NCI-H1436 treated with DMSO at 0.1 percent for 48 hours (cell line): Measurements from ENCODE around the gene BPGM.
"Not testable (repeated sequence)": the region's sequence is repeated elsewhere in the genome, so short reads cannot be mapped to it uniquely, and the experiment has no call there.

Experiments used
- DNase-seq: peaks from one replicate; lab custom pipeline; 2025; lab: John Stamatoyannopoulos, UW

The BPGM gene

DNA sequence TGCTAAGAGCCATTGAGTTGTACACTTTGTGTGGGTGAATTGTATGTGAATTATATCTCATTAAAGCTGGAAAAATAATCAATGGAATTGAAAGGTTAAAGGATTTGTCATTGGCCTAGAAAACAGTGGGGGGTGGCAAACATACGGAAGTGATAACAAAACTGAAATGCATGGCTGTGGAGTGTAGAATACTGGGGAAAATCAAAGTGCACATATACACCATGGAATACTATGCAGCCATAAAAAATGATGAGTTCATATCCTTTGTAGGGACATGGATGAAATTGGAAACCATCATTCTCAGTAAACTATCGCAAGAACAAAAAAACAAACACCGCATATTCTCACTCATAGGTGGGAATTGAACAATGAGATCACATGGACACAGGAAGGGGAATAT, 18.4 kb downstream of the BPGM start:
- not testable (repeated sequence) for DNase-seq

DNA sequence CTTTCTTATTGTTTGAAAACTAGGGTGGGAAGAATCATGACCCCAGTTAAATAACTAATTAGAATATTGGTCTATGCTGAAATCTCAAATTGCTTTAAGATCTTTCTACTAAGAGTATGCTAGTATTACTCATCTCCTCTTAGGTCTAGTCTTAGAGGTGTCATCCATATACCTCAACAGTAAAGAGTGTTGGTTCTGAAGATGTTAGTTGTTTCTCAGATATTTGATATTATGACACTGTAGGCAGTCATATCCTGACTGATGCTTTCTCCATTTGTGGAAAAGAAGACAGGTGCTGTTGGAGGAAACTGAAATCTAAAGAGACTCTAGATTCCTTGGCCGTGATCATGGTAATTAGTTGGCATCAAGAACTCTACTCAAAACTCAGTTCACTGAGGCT, 21.2 kb downstream of the BPGM start:
- DNase-seq = no peak

DNA sequence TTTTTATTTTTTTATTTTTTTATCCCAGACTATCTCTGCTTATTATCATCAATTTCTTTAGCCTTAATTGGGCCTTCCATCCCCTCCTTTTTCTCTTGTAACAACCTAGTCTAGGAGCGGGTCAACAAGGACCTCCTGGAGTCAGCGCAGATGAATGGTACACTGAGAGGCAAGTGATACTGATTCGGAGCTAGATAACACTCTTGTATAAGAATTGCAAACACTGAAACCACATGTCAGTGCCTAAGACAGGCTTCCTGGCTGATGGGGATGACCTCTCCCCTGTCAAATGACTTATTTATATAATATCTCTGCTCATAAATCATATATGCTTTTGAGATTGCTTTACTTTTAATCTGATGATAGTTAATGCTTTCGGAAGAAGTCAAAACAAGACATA, 22.7 kb downstream of the BPGM start:
- no peak for DNase-seq

DNA sequence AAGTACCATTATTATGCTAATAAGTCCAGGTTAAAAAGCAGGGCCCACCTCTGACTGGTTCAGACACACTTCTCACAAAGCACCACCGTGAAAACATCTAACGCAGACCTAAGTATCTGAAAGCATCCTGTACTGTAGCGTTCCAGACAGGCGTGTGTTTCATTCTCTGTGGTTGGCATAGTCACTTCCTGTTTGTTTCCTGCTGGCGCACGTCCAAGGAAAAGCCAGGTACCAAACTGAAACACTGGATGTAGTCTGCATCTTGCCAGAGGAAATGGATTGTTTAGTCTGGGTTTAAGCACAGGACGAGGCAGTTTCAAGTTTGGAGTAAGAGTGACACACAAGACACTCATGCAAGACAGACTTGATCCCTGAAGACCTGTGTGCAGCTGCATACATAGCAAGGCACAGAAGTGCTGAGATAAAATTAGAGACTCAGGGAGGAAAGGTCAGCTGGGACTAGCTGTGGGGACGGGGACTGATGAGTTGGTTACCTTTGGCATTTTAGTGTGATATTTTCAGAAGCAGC, 23.3 kb downstream of the BPGM start:
- no peak for DNase-seq

DNA sequence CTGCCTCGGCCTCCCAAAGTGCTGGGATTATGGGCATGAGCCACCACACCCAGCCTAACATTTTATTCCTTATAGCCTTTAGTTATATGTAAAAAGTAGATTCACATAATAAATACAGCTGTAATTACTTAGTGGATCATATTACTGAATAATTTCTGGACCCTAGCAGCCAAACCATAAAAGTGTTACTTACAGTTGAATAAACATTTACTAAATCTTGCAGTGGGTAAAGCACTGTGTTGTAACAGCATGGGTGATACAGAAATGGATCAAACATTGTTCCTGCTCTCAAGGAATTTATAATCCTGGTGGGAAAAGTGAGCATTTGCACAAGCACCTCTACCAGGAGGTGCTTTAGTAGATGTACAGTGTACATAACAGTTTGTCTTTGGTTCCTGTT, 25.0 kb downstream of the BPGM start:
- no peak for DNase-seq

DNA sequence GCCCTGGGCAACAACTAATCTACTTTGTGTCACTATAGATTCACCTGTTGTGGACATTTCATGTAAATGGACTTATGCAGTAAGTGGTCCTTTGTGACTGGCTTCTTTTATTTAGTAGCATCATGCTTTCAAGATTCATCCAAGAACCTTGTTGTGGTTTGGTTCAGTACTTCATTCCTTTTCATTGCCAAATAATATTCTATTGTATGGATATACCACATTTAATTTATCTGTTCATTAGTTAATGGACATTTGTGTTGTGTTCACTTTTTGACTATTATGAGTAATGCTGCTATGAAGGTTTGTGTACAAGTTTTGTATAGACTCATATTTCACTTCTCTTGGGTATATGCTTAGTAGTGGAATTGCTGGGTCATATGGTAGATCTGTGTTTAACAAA, 27.8 kb downstream of the BPGM start:
- no peak for DNase-seq

DNA sequence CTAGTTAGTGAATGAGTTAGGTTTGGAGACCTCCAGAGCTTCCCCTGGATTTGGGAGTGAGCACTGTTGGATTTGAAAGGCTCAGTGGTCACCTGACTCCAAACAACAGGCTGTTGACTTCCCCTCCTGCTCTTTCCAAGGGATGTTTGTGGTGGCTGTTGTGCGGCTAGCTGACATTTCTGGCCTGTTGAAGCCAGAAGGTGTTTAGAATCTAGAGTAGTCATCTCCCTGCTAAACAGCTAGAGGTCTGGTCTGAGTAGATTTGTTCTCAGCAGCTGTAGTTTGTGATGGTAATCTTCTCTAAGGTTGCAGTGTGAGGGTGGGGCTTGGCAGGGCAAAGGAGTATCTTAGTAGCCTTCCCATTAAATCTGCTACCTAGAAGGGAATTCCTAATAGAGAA, 30.1 kb downstream of the BPGM start:
- DNase-seq = no peak

DNA sequence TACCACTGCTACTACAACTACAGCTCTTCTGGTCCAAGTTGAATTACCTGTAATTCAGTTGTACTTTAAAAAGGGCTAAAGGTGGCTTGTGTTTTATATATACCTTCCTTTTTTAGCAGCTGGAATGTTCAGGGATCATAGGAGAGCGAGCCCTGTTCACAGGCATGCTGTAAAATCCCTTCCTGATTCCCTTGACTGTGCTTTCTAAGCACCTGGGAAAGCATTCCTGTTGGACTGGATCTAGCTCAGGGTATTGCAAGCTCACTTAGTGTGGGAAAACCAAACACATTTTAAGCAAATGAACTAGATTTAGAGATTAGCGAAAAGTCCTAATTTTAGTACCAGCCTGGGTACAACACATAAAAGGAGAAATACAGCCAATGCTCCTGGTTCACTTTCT, 31.5 kb downstream of the BPGM start:
- no peak for DNase-seq

DNA sequence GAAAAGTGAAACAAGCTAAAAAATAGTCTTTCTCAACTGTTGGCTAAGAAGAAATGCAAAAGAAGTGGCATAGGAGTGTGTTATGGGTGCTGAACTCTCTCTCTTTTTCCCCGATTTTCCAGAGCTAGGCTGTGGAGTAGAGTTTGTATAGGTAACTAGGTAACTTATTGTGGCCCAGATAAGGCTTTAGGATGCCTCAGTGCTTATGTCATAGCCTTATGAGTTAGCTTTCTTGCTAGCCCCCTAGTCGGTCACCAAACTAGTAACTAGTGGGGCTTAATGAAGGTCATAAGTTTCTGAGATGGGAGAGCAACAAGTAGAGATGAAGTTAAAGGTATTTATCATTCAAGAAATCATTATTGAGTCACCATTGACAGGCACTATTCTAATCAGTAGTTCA, 32.4 kb downstream of the BPGM start:
- DNase-seq = no peak

DNA sequence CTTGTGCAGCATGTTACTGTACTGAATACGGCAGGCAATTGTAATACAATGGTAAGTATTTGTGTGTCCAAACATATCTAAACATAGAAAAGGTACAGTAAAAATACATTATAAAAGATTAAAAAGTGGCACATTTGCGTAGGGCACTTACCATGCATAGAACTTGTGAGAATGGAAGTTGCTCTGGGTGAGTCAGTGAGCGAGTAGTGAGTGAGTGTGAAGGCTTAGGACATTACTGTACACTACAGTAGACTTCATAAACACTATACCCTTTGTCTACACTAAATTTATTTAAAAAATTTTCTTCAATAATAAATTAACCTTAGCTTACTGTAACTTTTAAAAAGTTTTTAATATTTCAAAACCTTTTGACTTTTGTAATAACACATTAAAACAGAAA, 37.5 kb downstream of the BPGM start:
- DNase-seq = no peak

DNA sequence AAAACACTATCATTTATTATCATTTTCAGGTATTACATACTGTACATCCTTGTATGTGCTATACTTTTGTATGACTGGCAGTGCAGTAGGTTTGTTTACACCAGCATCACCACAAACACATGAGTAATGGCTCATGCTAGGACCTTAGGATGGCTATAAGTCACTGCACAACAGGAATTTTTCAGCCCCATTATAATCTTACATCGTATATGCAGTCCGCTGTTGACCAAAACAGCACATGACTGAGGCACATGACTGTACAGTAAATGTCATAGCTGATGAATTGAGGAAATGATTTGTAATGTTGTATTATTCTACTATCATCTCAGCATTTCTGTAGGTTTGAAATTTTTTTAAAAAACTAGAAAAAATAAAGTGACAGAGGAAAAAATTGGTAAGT, 38.6 kb downstream of the BPGM start:
- no peak for DNase-seq

DNA sequence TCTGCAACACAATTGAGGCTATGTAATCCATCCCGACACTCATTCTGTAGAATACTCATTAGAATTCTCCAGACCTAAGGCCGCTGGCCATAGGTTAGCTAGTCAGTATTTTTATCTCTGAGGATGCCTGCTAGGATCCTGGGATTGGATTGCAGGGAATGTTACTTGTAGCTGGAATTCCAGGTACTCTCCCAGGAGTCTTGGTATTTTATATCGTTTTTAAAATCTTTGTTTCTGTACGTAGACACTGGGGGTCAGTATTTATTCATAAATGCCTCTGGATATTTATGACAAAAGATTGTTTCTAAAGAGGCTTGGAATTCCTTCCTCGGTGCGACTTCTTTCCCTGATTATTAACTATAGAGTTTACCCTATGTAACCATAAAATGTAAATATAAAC, 40.1 kb downstream of the BPGM start:
- no peak for DNase-seq

DNA sequence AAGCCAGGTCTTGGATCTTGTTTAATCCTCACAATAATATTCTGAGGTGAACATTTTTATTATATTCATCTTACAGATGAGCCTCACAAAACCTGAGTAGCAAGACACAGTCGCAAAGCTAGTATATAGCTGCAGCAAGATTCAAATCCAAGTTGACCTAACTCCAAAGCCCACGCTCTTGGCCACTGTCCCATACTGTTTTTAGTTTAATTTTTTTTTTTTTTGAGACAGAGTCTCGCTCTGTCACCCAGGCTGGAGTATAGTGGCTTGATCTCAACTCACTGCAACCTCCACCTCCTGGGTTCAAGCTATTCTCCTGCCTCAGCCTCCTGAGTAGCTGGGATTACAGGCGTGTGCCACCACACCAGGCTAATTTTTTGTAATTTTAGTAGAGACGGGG, 42.9 kb downstream of the BPGM start:
- DNase-seq = not testable (repeated sequence)

DNA sequence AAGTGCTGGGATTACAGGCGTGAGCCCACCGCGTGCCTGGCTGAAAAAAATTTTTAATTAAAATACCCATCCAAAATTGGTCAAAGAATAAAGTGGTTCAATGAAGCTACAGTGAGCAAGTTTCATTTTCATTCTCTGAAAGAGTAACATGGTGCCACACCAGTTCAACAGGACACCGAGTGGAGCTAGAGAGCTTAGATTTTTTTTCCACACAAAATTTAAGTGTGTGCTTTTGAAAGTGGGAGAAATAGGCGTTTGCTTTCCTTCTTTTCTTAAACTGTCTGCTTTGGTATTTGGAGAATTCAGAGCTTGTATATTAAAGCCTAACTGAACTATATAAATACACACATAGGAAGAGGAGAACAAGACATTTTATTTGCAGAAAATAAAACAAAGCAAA, 43.4 kb downstream of the BPGM start:
- DNase-seq = no peak

DNA sequence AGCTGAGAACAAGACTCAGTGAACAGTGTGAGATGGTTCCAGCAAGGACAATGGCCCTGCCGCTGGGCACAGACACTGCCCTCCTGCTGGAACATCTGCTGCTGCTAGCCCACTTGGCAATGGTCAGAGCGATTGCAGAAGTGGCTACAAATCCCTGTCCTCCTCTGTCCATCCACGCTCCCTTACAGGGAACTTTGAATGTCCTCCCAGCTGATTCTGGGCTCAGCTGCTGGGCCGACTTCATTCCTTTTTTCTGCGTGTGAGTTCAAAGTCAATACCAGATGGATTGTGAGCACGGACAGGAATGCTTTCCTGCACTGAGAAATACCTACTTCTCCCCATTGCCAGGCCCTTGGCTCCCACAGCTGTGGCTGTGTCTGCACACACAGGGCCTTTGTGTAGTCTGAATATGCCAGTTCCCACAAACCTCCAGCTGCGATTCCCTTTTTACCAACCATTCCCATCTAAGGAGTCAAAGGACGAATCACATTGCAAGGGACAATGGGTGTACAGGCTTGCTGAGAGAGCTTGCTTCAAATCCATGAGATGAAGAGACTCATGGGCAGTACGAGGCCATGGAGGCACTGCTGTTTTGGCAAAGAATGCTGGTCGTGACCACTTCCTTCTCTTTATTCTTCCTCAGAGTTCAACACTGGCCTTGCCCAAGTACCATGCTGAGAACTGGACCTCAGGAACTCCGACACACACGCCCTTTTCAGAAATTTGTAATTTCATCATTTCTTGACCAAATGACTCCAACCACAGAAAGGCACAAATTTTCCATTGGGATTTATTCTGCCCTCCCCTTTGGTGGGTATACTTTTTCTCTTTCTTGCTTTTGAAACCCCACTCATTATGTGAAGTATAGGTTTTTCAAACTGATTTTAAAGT, 44.2 kb downstream of the BPGM start:
- no peak for DNase-seq

DNA sequence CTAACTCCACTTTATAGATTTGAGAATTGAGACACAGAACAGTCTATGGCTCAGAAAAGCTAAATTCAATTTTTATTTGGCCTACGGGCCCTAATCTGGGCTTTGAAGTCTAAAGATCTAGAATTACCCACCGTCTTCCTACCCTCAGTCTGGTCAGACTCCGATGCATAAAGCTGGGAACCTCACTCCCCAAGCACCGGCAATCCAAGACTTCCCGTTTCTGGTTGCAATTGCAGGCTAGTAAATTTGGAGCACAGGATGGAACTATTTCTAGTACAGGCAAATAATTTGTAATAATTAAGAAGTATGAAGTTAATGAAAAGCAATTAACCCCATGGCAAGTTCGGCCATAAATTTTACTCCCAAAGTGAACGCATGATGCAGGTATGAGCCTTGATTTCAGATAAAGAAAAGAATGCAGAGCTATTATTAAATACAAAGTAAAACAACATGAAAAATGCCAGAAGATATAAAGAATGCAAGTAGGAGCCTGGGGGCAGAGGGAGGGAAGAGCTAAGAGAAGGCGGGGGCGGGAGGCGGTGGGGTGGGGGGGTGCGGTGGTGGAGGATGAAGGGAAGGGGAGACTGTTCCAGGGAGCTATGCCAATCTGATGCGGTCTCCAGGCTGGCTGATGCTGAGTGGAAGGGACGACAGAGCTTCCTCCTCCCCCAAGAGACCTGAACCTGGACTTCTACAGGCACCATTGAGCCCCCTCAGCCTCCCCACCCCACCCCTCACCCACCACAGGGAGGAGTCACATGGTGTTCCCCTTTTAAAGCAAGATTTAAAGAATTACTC, 45.1 kb downstream of the BPGM start:
- DNase-seq = no peak

DNA sequence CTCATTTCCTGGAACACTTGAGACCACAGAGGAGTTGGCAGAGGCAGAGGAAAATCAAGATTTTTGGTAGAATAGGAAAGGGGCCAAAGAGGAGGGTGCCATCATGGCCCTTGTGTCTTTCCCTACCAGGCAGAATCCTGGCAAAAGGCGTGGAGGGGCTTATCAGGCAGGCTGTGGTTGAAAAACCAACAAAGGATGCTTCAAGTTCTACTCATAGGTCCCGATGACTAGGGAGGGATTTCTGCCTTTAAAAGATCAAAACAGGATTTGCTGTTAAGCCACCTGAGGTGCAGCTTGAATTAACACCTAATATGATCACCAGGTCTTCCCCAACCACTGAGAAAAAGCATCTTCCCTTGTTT, 45.7 kb downstream of the BPGM start:
- DNase-seq = no peak

DNA sequence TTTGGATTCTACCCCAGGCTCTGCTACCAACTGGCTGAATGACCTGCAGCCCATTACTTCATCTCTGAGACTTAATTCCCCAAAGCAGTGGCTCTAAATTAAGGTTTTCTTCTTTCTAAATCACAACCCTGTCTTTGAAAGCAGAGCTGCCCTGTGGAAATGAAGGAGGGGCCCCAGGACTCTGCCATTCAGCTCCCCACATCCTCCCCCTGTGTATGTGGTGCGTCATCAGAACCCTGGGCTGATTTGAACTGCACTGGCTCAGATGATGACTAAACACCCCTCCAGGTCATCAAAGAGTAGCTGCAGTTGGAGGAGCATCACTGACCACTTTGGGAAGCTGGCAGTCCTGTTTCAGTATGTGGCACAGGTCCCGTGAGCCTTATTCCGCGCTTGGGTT, 46.6 kb downstream of the BPGM start:
- DNase-seq = no peak

DNA sequence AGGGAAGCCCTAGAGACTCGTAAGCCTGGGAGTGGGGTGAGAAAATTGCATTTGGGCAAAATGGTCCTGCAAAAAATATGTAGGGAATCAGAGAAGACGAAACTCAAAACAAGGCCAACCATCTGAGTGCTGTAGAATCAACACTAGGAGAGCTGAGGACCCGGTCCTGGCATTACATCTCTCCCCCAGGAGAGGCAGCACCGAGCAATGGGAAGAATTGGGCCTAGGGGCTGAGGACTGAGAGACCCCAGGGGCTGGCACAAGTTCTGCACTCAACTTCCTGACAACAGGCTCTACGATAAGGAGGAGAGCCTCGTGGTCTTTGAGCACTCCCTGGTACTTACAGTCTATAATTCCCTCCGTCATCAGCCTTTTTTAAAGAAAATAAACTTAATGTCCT, 47.6 kb downstream of the BPGM start:
- no peak for DNase-seq

DNA sequence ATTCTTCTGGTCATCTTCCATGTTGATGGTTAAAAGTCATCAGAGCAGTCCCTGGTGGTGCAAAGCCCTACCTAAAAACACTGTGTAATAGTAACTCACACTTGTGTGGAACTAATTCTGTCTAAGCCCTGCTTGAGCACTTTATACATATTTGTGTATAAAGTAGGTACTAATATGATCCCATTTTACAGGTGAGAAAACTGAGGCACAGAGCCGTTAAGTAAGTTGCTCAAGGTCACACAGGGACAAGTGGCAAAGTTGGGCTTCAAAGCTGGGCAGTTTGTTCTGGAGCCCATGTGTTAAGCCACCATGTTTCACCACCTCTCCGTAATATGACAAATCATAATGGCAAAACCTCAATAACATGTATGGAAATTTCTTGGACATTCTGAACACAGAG, 48.1 kb downstream of the BPGM start:
- DNase-seq = no peak

DNA sequence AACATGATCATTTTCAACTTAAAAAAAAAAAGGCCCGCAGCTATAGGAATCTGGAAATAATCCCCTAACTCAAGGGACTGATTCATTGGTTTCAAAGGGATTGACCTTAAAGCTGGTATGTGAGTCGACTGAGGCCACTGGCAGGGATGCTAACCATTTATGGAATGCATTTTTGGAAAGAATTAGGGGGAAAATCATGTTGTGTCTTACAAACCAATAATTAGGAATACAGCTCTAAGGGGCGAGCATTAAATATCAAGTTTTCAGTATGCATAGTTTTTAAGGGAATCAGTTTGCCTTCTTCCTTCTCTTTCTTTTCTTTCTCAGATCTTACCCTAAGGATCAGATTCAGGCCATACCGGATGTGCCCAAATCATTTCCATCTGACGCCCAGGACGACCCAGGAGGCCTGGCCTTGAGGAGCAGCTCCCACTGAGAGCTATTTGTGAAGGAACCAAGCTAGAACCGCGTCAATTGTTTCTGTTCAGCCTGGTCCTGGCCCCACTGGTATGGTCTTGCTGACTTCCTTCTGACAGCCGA, 48.7 kb downstream of the BPGM start:
- no peak for DNase-seq

DNA sequence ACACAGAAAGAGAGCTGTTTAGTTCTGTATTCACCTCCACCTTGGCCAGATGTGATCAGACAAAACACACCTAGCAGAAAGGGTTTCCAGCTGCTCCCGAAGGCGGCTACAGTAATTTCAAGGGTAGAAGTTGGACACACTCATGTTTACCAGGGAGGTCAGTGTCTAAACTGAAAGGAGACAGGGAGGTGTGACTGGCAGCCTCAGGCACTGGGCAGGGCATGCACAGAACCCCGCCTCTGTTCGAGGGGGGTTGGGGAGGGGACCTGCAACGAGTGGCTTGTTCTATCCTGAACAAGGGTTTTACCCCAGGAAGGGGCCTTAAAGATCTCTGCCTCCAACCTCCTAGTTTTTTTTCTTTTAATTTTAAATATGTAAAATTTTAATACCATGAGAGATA, 49.6 kb downstream of the BPGM start:
- no peak for DNase-seq
